ES-I3 (cell line): ENCODE measurements around the gene ABCA1.
"Not testable (repeated sequence)": the region's sequence is repeated elsewhere in the genome, so short reads cannot be mapped to it uniquely, and the experiment has no call there.

Experiments
- H3K36me3 ChIP-seq: 2 replicates; pipeline ENCODE4 v1.6.1; 2013; ENCODE audit warnings: mild to moderate bottlenecking, low read length, control low read depth, moderate library complexity; ENCODE audit not compliant: insufficient read depth
- H3K4me1 ChIP-seq: 2 replicates; pipeline ENCODE4 v1.6.1; 2013; ENCODE audit warnings: mild to moderate bottlenecking, control low read depth, low read length; ENCODE audit not compliant: insufficient read depth
- H3K9ac ChIP-seq: 2 replicates; pipeline ENCODE4 v1.6.1; 2013; ENCODE audit warnings: low read depth, mild to moderate bottlenecking, low read length, moderate library complexity
- H3K9me3 ChIP-seq: 2 replicates; pipeline ENCODE4 v1.6.1; 2013; ENCODE audit warnings: mild to moderate bottlenecking, low read length, moderate library complexity; ENCODE audit not compliant: control insufficient read depth, insufficient read depth

The ABCA1 gene

GRCh38 chr9:104860263-104860662 is 67.7 kb downstream of the ABCA1 start:
- Histone ChIP-seq H3K9me3 (no peaks in the 10 kb centered on the region), H3K36me3 (no peaks in the 10 kb centered on the region), H3K4me1 (peaks cover 16% of the 10 kb centered on the region), H3K9ac (no peak overlapping the region)

GRCh38 chr9:104858846-104859245 is 69.1 kb downstream of the ABCA1 start:
- H3K9me3 ChIP-seq, result no peaks in the 10 kb centered on the region
- H3K4me1 ChIP-seq, result peaks cover 9% of the 10 kb centered on the region
- H3K9ac ChIP-seq, result no peak overlapping the region
- H3K36me3 ChIP-seq, result no peaks in the 10 kb centered on the region

- Histone ChIP-seq H3K9me3 (no peaks in the 10 kb centered on the region), H3K4me1 (peaks cover 4% of the 10 kb centered on the region; the same call in 1 of the 2 replicates), H3K36me3 (no peaks in the 10 kb centered on the region), H3K9ac (no peak overlapping the region)
Observed at GRCh38 chr9:104858271-104858670, 69.7 kb downstream of the ABCA1 start.

- H3K4me1 ChIP-seq, result no peaks in the 10 kb centered on the region
- H3K36me3 ChIP-seq, result no peaks in the 10 kb centered on the region
- no peaks in the 10 kb centered on the region for H3K9me3 ChIP-seq
- H3K9ac ChIP-seq, result no peak overlapping the region
Observed at GRCh38 chr9:104856413-104856941, 71.5 kb downstream of the ABCA1 start.

- Histone ChIP-seq H3K9ac (no peak overlapping the region), H3K9me3 (no peaks in the 10 kb centered on the region), H3K36me3 (no peaks in the 10 kb centered on the region), H3K4me1 (no peaks in the 10 kb centered on the region)
Observed at GRCh38 chr9:104855807-104856206, 72.1 kb downstream of the ABCA1 start.

GRCh38 chr9:104855258-104855657 is 72.7 kb downstream of the ABCA1 start:
- not testable (repeated sequence) for H3K4me1 ChIP-seq

GRCh38 chr9:104854613-104855012 is 73.3 kb downstream of the ABCA1 start:
- Histone ChIP-seq H3K9ac (no peak overlapping the region), H3K9me3 (no peaks in the 10 kb centered on the region), H3K36me3 (no peaks in the 10 kb centered on the region), H3K4me1 (no peaks in the 10 kb centered on the region)

More at GRCh38 chr9:104855258-104855657, 72.7 kb downstream of the ABCA1 start:
- H3K9me3 ChIP-seq, H3K9ac ChIP-seq, H3K36me3 ChIP-seq: not testable (repeated sequence)

GRCh38 chr9:104853683-104854082 is 74.3 kb downstream of the ABCA1 start:
- no peaks in the 10 kb centered on the region for H3K4me1 ChIP-seq

GRCh38 chr9:104853159-104853558 is 74.8 kb downstream of the ABCA1 start:
- Histone ChIP-seq H3K9me3 (no peaks in the 10 kb centered on the region; the same call in 1 of the 2 replicates), H3K4me1 (no peaks in the 10 kb centered on the region), H3K9ac (no peak overlapping the region), H3K36me3 (no peaks in the 10 kb centered on the region)

More at GRCh38 chr9:104853683-104854082, 74.3 kb downstream of the ABCA1 start:
- Histone ChIP-seq H3K9me3 (no peaks in the 10 kb centered on the region; the same call in 1 of the 2 replicates), H3K36me3 (no peaks in the 10 kb centered on the region), H3K9ac (no peak overlapping the region)

- no peaks in the 10 kb centered on the region; the same call in 1 of the 2 replicates for H3K9me3 ChIP-seq
- H3K9ac ChIP-seq, result no peak overlapping the region
- H3K4me1 ChIP-seq, result no peaks in the 10 kb centered on the region
- H3K36me3 ChIP-seq, result no peaks in the 10 kb centered on the region
Observed at GRCh38 chr9:104851546-104851920, 76.4 kb downstream of the ABCA1 start.

- H3K4me1 ChIP-seq, result no peaks in the 10 kb centered on the region
- no peaks in the 10 kb centered on the region for H3K36me3 ChIP-seq
- no peak overlapping the region for H3K9ac ChIP-seq
- no peaks in the 10 kb centered on the region; the same call in 1 of the 2 replicates for H3K9me3 ChIP-seq
Observed at GRCh38 chr9:104850786-104851545, 77.0 kb downstream of the ABCA1 start.

GRCh38 chr9:104849023-104849422 is 78.9 kb downstream of the ABCA1 start:
- no peak overlapping the region for H3K9ac ChIP-seq
- no peaks in the 10 kb centered on the region for H3K4me1 ChIP-seq
- no peaks in the 10 kb centered on the region; the same call in 1 of the 2 replicates for H3K9me3 ChIP-seq
- no peaks in the 10 kb centered on the region for H3K36me3 ChIP-seq

GRCh38 chr9:104844710-104845109 is 83.2 kb downstream of the ABCA1 start:
- no peaks in the 10 kb centered on the region; the same call in 1 of the 2 replicates for H3K9me3 ChIP-seq
- no peak overlapping the region for H3K9ac ChIP-seq
- peaks cover 3% of the 10 kb centered on the region; the same call in 1 of the 2 replicates for H3K4me1 ChIP-seq
- no peaks in the 10 kb centered on the region for H3K36me3 ChIP-seq

- Histone ChIP-seq H3K36me3 (no peaks in the 10 kb centered on the region), H3K9ac (no peak overlapping the region), H3K9me3 (no peaks in the 10 kb centered on the region; the same call in 1 of the 2 replicates), H3K4me1 (peaks cover 3% of the 10 kb centered on the region; the same call in 1 of the 2 replicates)
Observed at GRCh38 chr9:104843644-104844240, 84.2 kb downstream of the ABCA1 start.

- Histone ChIP-seq H3K9me3 (no peaks in the 10 kb centered on the region), H3K9ac (no peak overlapping the region), H3K4me1 (peaks cover 3% of the 10 kb centered on the region; the same call in 1 of the 2 replicates), H3K36me3 (no peaks in the 10 kb centered on the region)
Observed at GRCh38 chr9:104842698-104843097, 85.3 kb downstream of the ABCA1 start.
